Renal pelvis (tissue), 3 donors: ENCODE measurements around the gene RERG. TPM values are rescaled to one million over a fixed set of nuclear protein-coding genes. Genes with fewer than 3 reads are reported as not detected.

ENCODE experiments used
- polyA plus RNA-seq, 3 donors: library from polyadenylated mRNA; unstranded; fragments of 120-200 nt; gene quantifications; one replicate each; pipeline ENCODE4 v1.2.1, GENCODE V29; 2013; ENCODE audit not compliant: insufficient read length in 3 of 3

RERG gene
- polyA plus RNA-seq, 3 donors, result 30.9 to 34.6 (median 31.1) TPM

Other genes starting within 250 kb of the RERG start
- gene PDE6H, start 248.4 kb downstream of the RERG start, polyA plus RNA-seq, result under 1 TPM in 1 of 3 donors, not detected in 2; 0.11 TPM
- 100 to 1,000 TPM; 182 to 264 (median 205) TPM for gene PTPRO, start 101.1 kb upstream of the RERG start, polyA plus RNA-seq